HepG2 (cell line): ENCODE results near the gene GAL3ST3. TPM values are rescaled to one million over a fixed set of nuclear protein-coding genes. Genes with fewer than 3 reads are reported as not detected.

Experiments
- ATAC-seq: fragments of 200-7000 bp; cut with Tn5 transposase; 3 replicates; pipeline ENCODE4 v1.9.1; 2020; ENCODE audit warnings: mild to moderate bottlenecking, moderate library complexity
- BruUV-seq: library from RNA; stranded (reverse); fragments of 400-500 nt; replicated peaks from 2 replicates; lab custom pipeline; 2021; lab: Mats Ljungman, UMichigan
- CTCF ChIA-PET: fragments of 300-600 bp; formaldehyde crosslinking; extraction: SDS; loops from one replicate; lab custom pipeline; 2021; ENCODE audit warnings: low total read pairs, inconsistent platforms, low intra/inter-chr PET ratio; lab: Yijun Ruan, JAX
- POLR2A ChIA-PET: fragments of 350-600 bp; sonication (Branson Sonifier 250); formaldehyde crosslinking; loops from one replicate; lab custom pipeline; 2020; ENCODE audit warnings: antibody characterized with exemption, inconsistent platforms; lab: Yijun Ruan, JAX
- DNase-seq: peaks from one replicate; pipeline ENCODE4 v3.0.0-alpha.2; 2015; ENCODE audit warnings: low spot score
- FAIRE-seq: peaks from 3 replicates; lab custom pipeline; 2011; peaks lifted over from hg19 to GRCh38; lab: Jason Lieb, UNC
- H2AFZ ChIP-seq: one replicate; pipeline ENCODE4 v1.6.1; 2011; ENCODE audit warnings: low read length, inconsistent platforms
- H3K27ac ChIP-seq: fragments of 300-600 bp; 3 replicates; pipeline ENCODE4 v1.8.0; 2011; ENCODE audit warnings: mixed run types, mild to moderate bottlenecking, mixed read lengths, low read length, inconsistent platforms; ENCODE audit not compliant: insufficient read depth; ENCODE audit errors: extremely low read length
- H3K27me3 ChIP-seq, 2 experiments: fragments of 200-600 bp in 1 of 2; 2 replicates in 1 of 2; 3 replicates in 1 of 2; pipeline versions ENCODE4 v1.6.0 to v1.8.0; 2011; ENCODE audit warnings: low read length in 2 of 2, mild to moderate bottlenecking in 2 of 2, moderate library complexity in 2 of 2, inconsistent platforms in 1 of 2; ENCODE audit not compliant: insufficient read depth in 2 of 2, control insufficient read depth in 1 of 2
- H3K36me3 ChIP-seq, 2 experiments: fragments of 200-600 bp in 1 of 2; replicated peaks in 1 of 2; 2 replicates in 1 of 2; 3 replicates in 1 of 2; pipeline versions ENCODE4 v1.5.1 to v1.8.0; 2011; ENCODE audit warnings: low read length in 2 of 2, inconsistent platforms in 1 of 2; ENCODE audit not compliant: insufficient read depth in 2 of 2, control insufficient read depth in 1 of 2
- H3K4me1 ChIP-seq: 2 replicates; pipeline ENCODE4 v1.5.1; 2012; ENCODE audit warnings: low read length, inconsistent platforms; ENCODE audit not compliant: insufficient read depth
- H3K4me2 ChIP-seq: 2 replicates; pipeline ENCODE4 v1.6.0; 2011; ENCODE audit warnings: low read depth, low read length, inconsistent platforms
- H3K4me3 ChIP-seq, 3 experiments: fragments of 200-600 bp in 1 of 3; sonication (generic), shearing (Covaris generic) in 1 of 3; replicated peaks in 1 of 3; 2 replicates each; pipeline ENCODE4 v1.5.1; 2011 to 2016; ENCODE audit warnings: low read length in 3 of 3, inconsistent platforms in 2 of 3, low read depth in 2 of 3, mild to moderate bottlenecking in 2 of 3, control low read depth in 1 of 3, mixed read lengths in 1 of 3; ENCODE audit not compliant: insufficient read depth in 1 of 3
- H3K79me2 ChIP-seq: one replicate; pipeline ENCODE4 v1.6.1; 2011; ENCODE audit warnings: low read length, inconsistent platforms; ENCODE audit not compliant: insufficient read depth
- H3K9ac ChIP-seq: 2 replicates; pipeline ENCODE4 v1.6.0; 2011; ENCODE audit warnings: mild to moderate bottlenecking, low read depth, low read length, inconsistent platforms; ENCODE audit not compliant: insufficient read depth
- H3K9me3 ChIP-seq: 2 replicates; pipeline ENCODE4 v1.5.1; 2012; ENCODE audit warnings: mild to moderate bottlenecking, low read length
- H4K20me1 ChIP-seq: 2 replicates; pipeline ENCODE4 v1.6.0; 2011; ENCODE audit warnings: inconsistent platforms, mild to moderate bottlenecking, low read length, moderate library complexity; ENCODE audit not compliant: insufficient read depth
- BRD4 ChIP-seq: sonication (generic); formaldehyde crosslinking; IDR thresholded peaks from 2 replicates; pipeline ENCODE4 v1.4.0; 2020; ENCODE audit warnings: missing genetic modification reagents
- GFI1 ChIP-seq: sonication (generic); formaldehyde crosslinking; IDR thresholded peaks from 2 replicates; pipeline ENCODE4 v1.5.0; 2020; ENCODE audit warnings: missing genetic modification reagents, mild to moderate bottlenecking, borderline replicate concordance
- GMEB2 ChIP-seq: IDR thresholded peaks from 2 replicates; pipeline ENCODE4 v1.6.1; 2016; ENCODE audit warnings: missing biosample characterization, missing genetic modification reagents, low read depth
- HINFP ChIP-seq: sonication (generic); formaldehyde crosslinking; IDR thresholded peaks from 2 replicates; pipeline ENCODE4 v1.4.0; 2020; ENCODE audit warnings: low read depth, mild to moderate bottlenecking, missing genetic modification reagents
- HNF4A ChIP-seq: sonication (generic); formaldehyde crosslinking; IDR thresholded peaks from 2 replicates; pipeline ENCODE4 v1.4.0; 2020; ENCODE audit warnings: missing genetic modification reagents
- NKX3-1 ChIP-seq: sonication (generic); formaldehyde crosslinking; IDR thresholded peaks from 2 replicates; pipeline ENCODE4 v1.5.0; 2020; ENCODE audit warnings: missing genetic modification reagents
- SKI ChIP-seq: fragments of 450-650 bp; IDR thresholded peaks from one replicate; pipeline ENCODE4 v1.6.1; 2018; ENCODE audit warnings: mild to moderate bottlenecking; ENCODE audit not compliant: partially characterized antibody
- STAT5B ChIP-seq: sonication (generic); formaldehyde crosslinking; IDR thresholded peaks from 2 replicates; pipeline ENCODE4 v1.4.0; 2020; ENCODE audit warnings: missing genetic modification reagents
- ZBTB42 ChIP-seq: sonication (generic); formaldehyde crosslinking; IDR thresholded peaks from 2 replicates; pipeline ENCODE4 v1.5.0; 2020; ENCODE audit warnings: mild to moderate bottlenecking, missing genetic modification reagents
- ZEB1 ChIP-seq: IDR thresholded peaks from 2 replicates; pipeline ENCODE4 v1.6.1; 2012; ENCODE audit warnings: mild to moderate bottlenecking, low read depth, inconsistent platforms; ENCODE audit not compliant: insufficient replicate concordance
- ZNF331 ChIP-seq: sonication (generic); formaldehyde crosslinking; IDR thresholded peaks from 2 replicates; pipeline ENCODE4 v1.4.0; 2020; ENCODE audit warnings: missing genetic modification reagents
- ZNF335 ChIP-seq: sonication (generic); formaldehyde crosslinking; IDR thresholded peaks from 2 replicates; pipeline ENCODE4 v1.4.0; 2020; ENCODE audit warnings: missing genetic modification reagents
- ZNF468 ChIP-seq: sonication (generic); formaldehyde crosslinking; IDR thresholded peaks from 2 replicates; pipeline ENCODE4 v1.8.0; 2022; ENCODE audit warnings: mild to moderate bottlenecking, moderate library complexity, missing genetic modification reagents
- ZNF564 ChIP-seq: sonication (generic); formaldehyde crosslinking; IDR thresholded peaks from 2 replicates; pipeline ENCODE4 v1.8.1; 2023; ENCODE audit warnings: mild to moderate bottlenecking, missing genetic modification reagents
- ZNF576 ChIP-seq: sonication (generic); formaldehyde crosslinking; IDR thresholded peaks from 2 replicates; pipeline ENCODE4 v1.4.0; 2020; ENCODE audit warnings: mild to moderate bottlenecking, missing genetic modification reagents
- ZNF589 ChIP-seq: sonication (generic); formaldehyde crosslinking; conservative IDR thresholded peaks from 2 replicates; pipeline ENCODE4 v1.8.0; 2022; ENCODE audit warnings: mild to moderate bottlenecking, moderate library complexity, missing genetic modification reagents
- ZNF792 ChIP-seq: IDR thresholded peaks from 2 replicates; pipeline ENCODE4 v1.6.1; 2016
- WGBS: methylation state at CpG from one replicate; pipeline ENCODE4 v1.1.6; 2017; ENCODE audit warnings: low lambda C conversion rate; 5-methylcytosine and 5-hydroxymethylcytosine counted together
- in situ Hi-C: cut with HindIII; loops from 2 replicates; pipeline ENCODE4 v1.10.0; 2017; ENCODE audit warnings: low pct_unique_long_range_greater_than_20kb; ENCODE audit not compliant: extremely low pct_ligation_motif_present
- intact Hi-C: fragments of 100-400 bp; cut with micrococcal nuclease; formaldehyde crosslinking; loops from one replicate; pipeline ENCODE4 v1.10.0; 2022; ENCODE audit not compliant: unreplicated experiment
- polyA plus RNA-seq, 8 experiments: library from polyadenylated mRNA; depleted of rRNA in 3 of 8; stranded (reverse) in 7 of 8; unstranded in 1 of 8; fragments of >200 nt; fragmentation: Illumina TruSeq in 4 of 8; extraction: Trizol in 4 of 8; gene quantifications; 2 replicates each; pipeline versions ENCODE4 v1.2.1 to v1.2.3, GENCODE V29; 2011 to 2016; ENCODE audit warnings: low read depth in 4 of 8, missing spikeins in 1 of 8, mixed read lengths in 1 of 8; ENCODE audit not compliant: insufficient read depth in 1 of 8
- total RNA-seq, 5 experiments: library from RNA; depleted of rRNA; stranded (reverse); fragments of >200 nt; fragmentation: Illumina TruSeq; extraction: Trizol; gene quantifications; 2 replicates each; pipeline ENCODE4 v1.2.3, GENCODE V29; 2016; ENCODE audit warnings: low read depth in 1 of 5

Gene GAL3ST3
- total and polyA plus RNA-seq, 2 of the 13 experiments (the other 11 are each of a cell fraction or from before 2014, with no cell fraction given) = not detected

GRCh38 chr11:66064571-66064970 lies 15.6 kb upstream of the GAL3ST3 start:
- whole genome bisulfite sequencing = 100% methylated on average over 1 of the region's 1 CpG
- POLR2A ChIA-PET = no interaction called here
- H3K27ac ChIP-seq = no peak overlapping the region
- H3K79me2 ChIP-seq = peaks cover 2% of the 10 kb centered on the region
- H3K27me3 ChIP-seq = no peaks in the 10 kb centered on the region
- H3K9me3 ChIP-seq = no peaks in the 10 kb centered on the region
- peaks cover 32 to 84% of the 10 kb centered on the region in 2 experiments for H3K36me3 ChIP-seq
- H3K9ac ChIP-seq = no peak overlapping the region
- no TSS peak for BruUV-seq
- H2AFZ ChIP-seq = no peak overlapping the region
- no peak for TF ChIP-seq HINFP (CRISPR knock-in tag)
- no peak for TF ChIP-seq ZEB1
- no peak for TF ChIP-seq ZNF331 (CRISPR knock-in tag)
- no peak for TF ChIP-seq ZNF576
- no peak for TF ChIP-seq BRD4 (CRISPR knock-in tag)
- no peak for TF ChIP-seq ZNF468
- no peak for DNase-seq
- intact Hi-C loops (no loop called here), in situ Hi-C loops (no loop called here)
- no peak overlapping the region for H3K4me2 ChIP-seq
- CTCF ChIA-PET = no interaction called here
- H4K20me1 ChIP-seq = no peaks in the 10 kb centered on the region
- no peak overlapping the region for H3K4me3 ChIP-seq
- FAIRE-seq = no peak
- ATAC-seq = no peak
- H3K4me1 ChIP-seq = peaks cover 34% of the 10 kb centered on the region

- CTCF ChIA-PET = no interaction called here
- Histone ChIP-seq H3K79me2 (peaks cover 2% of the 10 kb centered on the region), H3K9ac (no peak overlapping the region), H2AFZ (no peak overlapping the region), H3K4me2 (no peak overlapping the region), H3K4me3 (no peak overlapping the region), H3K36me3 (peaks cover 36 to 89% of the 10 kb centered on the region in 2 experiments), H3K9me3 (no peaks in the 10 kb centered on the region), H3K4me1 (peaks cover 27% of the 10 kb centered on the region), H3K27me3 (no peaks in the 10 kb centered on the region), H3K27ac (no peak overlapping the region), H4K20me1 (no peaks in the 10 kb centered on the region)
- WGBS = 89% methylated on average over 2 of the region's 2 CpGs
- POLR2A ChIA-PET = interaction anchor here (1.8 kb wide), 1 partner anchor 12 kb away, joined by 8 read pairs; the partner anchor contains the start of gene SF3B2
- no TSS peak for BruUV-seq
- DNase-seq (no peak), ATAC-seq (no peak), FAIRE-seq (no peak)
- intact Hi-C loops = no loop called here
- in situ Hi-C loops = no loop called here
- no peak for TF ChIP-seq SKI
- TF ChIP-seq ZBTB42 (CRISPR knock-in tag) = no peak
- no peak for TF ChIP-seq STAT5B (CRISPR knock-in tag)
- TF ChIP-seq NKX3-1 = no peak
- no peak for TF ChIP-seq ZNF335
- TF ChIP-seq ZNF564 (CRISPR knock-in tag) = no peak
- no peak for TF ChIP-seq ZNF589 (CRISPR knock-in tag)
- TF ChIP-seq ZNF468 = no peak
- TF ChIP-seq ZNF576 = no peak
- no peak for TF ChIP-seq HNF4A (CRISPR knock-in tag)
- TF ChIP-seq ZNF792 (CRISPR knock-in tag) = no peak
- no peak for TF ChIP-seq GMEB2
- TF ChIP-seq GFI1 (CRISPR knock-in tag) = no peak
These were observed 14.9 kb upstream of the GAL3ST3 start for GRCh38 chr11:66063900-66064299.
